ENCODE results near the gene ASPM. TPM values are rescaled to one million over a fixed set of nuclear protein-coding genes. Genes with fewer than 3 reads are reported as not detected.

ASPM gene
- total and polyA plus RNA-seq, 2 of the 8 experiments (the other 6 are each of a cell fraction or from before 2014, with no cell fraction given), result 5.1 to 50.3 TPM

DNA sequence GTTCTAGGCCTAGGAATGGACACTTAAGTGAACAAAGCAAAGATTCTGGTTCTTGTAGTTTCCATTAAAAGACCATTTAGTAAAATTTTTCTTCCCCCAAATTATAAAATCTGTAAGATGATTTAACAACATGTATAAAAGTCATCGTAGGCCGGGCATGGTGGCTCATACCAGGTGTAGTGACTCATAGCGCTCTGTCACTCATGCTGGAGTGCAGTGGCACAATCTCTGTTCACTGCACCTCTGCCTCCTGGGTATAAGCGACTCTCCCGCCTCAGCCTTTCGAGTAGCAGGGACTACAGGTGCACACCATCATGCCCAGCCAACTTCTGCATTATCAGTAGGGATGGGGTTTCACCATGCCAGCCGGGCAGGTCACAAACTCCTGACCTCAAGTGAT lies 9.1 kb downstream of the ASPM start:
- Histone ChIP-seq H3K23me2 (ENCODE audit: low read depth, low read length) (no peaks in the 10 kb centered on the region), H3K4ac (replicated peaks; ENCODE audit: insufficient read length, low read depth, low read length) (no peak overlapping the region), H2BK120ac (replicated peaks; ENCODE audit: low read depth, low read length) (no peak overlapping the region), H2AK5ac (ENCODE audit: low read depth, low read length) (no peak overlapping the region), H4K8ac (ENCODE audit: extremely low read depth, insufficient read depth, low read length) (no peak overlapping the region), H3K4me2 (ENCODE audit: insufficient read depth in 1 of 2, low read depth in 2 of 2, low read length in 2 of 2) (no peak overlapping the region), H2BK20ac (ENCODE audit: low read length) (no peak overlapping the region), H3K4me3 (ENCODE audit: extremely low read depth in 1 of 4, insufficient read depth in 2 of 4, low read depth in 3 of 4, low read length in 4 of 4) (no peak overlapping the region), H3K23ac (ENCODE audit: insufficient read length) (no peak overlapping the region), H4K5ac (ENCODE audit: insufficient read length, low read depth, low read length) (no peak overlapping the region), H4K20me1 (replicated peaks in 1 of 2; ENCODE audit: control insufficient read depth in 1 of 2, insufficient read depth in 2 of 2, low read length in 2 of 2) (no peaks in the 10 kb centered on the region), H3K79me2 (ENCODE audit: control insufficient read depth in 1 of 2, insufficient read depth in 2 of 2, low read length in 2 of 2) (peaks cover 0 to 26% of the 10 kb centered on the region in 2 experiments; a peak in 2 of 4 replicates), H3K79me1 (ENCODE audit: low read depth, low read length) (no peaks in the 10 kb centered on the region), H2BK15ac (ENCODE audit: low read length) (no peak overlapping the region), H3K27ac (ENCODE audit: low read depth, low read length) (no peak overlapping the region), H3K14ac (ENCODE audit: insufficient read length) (no peak overlapping the region), H3K4me1 (replicated peaks in 1 of 4; ENCODE audit: control insufficient read depth in 3 of 4, insufficient read depth in 4 of 4, low read length in 3 of 4) (no peaks in the 10 kb centered on the region), H3K56ac (replicated peaks; ENCODE audit: insufficient read length, low read depth, low read length) (no peak overlapping the region), H3K9me3 (ENCODE audit: insufficient read depth in 2 of 2, low read depth in 1 of 2, low read length in 1 of 2) (no peaks in the 10 kb centered on the region), H2AFZ (ENCODE audit: low read length) (no peak overlapping the region), H3K36me3 (ENCODE audit: control insufficient read depth in 2 of 4, insufficient read depth in 4 of 4, low read length in 3 of 4) (peaks cover 0 to 62% (median 8%) of the 10 kb centered on the region in 4 experiments; a peak in 6 of 8 replicates), H2BK12ac (ENCODE audit: low read depth, low read length) (no peak overlapping the region), H3K27me3 (replicated peaks in 1 of 4; ENCODE audit: control insufficient read depth in 3 of 4, extremely low read depth in 1 of 4, insufficient read depth in 3 of 4, low read length in 3 of 4) (peaks cover 0 to 1% (median 0%) of the 10 kb centered on the region in 4 experiments; a peak in 1 of 7 replicates), H3K18ac (ENCODE audit: extremely low read depth, low read length) (no peak overlapping the region), H4K91ac (replicated peaks; ENCODE audit: insufficient read length, low read length) (no peak overlapping the region), H3K9ac (replicated peaks in 1 of 4; ENCODE audit: extremely low read depth in 1 of 4, low read depth in 3 of 4, low read length in 3 of 4) (no peak overlapping the region), H2BK5ac (ENCODE audit: low read depth, low read length) (no peak overlapping the region)
- ChIA-PET CTCF (ENCODE audit: partially characterized antibody) (no interaction called here), POLR2A (ENCODE audit: partially characterized antibody) (no interaction called here)
- FAIRE-seq (no peak), DNase-seq (ENCODE audit: low read depth in 1 of 2, low spot score in 2 of 2) (no peak)
- WGBS, 2 experiments (ENCODE audit: extremely low coverage in 1 of 2, insufficient coverage in 1 of 2, insufficient read length in 1 of 2, insufficient replicate concordance in 2 of 2, low coverage in 1 of 2, low lambda C conversion rate in 2 of 2, missing lambda C conversion rate in 1 of 2), result 78% methylated on average over 7 of the region's 7 CpGs; no CpG with 5 or more reads in 1 of the 2 experiments
- no peak for TF ChIP-seq CREB1 (IDR thresholded peaks at IDR 0.05)
- TF ChIP-seq SAP30 (IDR thresholded peaks at IDR 0.05; ENCODE audit: insufficient read depth, insufficient replicate concordance, low read length), result no peak
- TF ChIP-seq, protein P1, sequence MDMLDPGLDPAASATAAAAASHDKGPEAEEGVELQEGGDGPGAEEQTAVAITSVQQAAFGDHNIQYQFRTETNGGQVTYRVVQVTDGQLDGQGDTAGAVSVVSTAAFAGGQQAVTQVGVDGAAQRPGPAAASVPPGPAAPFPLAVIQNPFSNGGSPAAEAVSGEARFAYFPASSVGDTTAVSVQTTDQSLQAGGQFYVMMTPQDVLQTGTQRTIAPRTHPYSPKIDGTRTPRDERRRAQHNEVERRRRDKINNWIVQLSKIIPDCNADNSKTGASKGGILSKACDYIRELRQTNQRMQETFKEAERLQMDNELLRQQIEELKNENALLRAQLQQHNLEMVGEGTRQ (IDR thresholded peaks at IDR 0.05; ENCODE audit: low read length), result no peak
- TF ChIP-seq POLR2AphosphoS5 (IDR thresholded peaks at IDR 0.05; ENCODE audit: low read depth, low read length), result no peak
- no peak for TF ChIP-seq YY1 (IDR thresholded peaks at IDR 0.05; ENCODE audit: low read depth, low read length)
- TF ChIP-seq, protein P2, sequence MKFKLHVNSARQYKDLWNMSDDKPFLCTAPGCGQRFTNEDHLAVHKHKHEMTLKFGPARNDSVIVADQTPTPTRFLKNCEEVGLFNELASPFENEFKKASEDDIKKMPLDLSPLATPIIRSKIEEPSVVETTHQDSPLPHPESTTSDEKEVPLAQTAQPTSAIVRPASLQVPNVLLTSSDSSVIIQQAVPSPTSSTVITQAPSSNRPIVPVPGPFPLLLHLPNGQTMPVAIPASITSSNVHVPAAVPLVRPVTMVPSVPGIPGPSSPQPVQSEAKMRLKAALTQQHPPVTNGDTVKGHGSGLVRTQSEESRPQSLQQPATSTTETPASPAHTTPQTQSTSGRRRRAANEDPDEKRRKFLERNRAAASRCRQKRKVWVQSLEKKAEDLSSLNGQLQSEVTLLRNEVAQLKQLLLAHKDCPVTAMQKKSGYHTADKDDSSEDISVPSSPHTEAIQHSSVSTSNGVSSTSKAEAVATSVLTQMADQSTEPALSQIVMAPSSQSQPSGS (IDR thresholded peaks at IDR 0.05; ENCODE audit: low read length), result no peak
- no peak for TF ChIP-seq PHF8 (conservative IDR thresholded peaks at IDR 0.05; ENCODE audit: low read depth, low read length)
- TF ChIP-seq EGR1 (IDR thresholded peaks at IDR 0.05; ENCODE audit: borderline replicate concordance, low read depth, low read length), result no peak
- no peak for TF ChIP-seq SRF (IDR thresholded peaks at IDR 0.05; ENCODE audit: low read depth, low read length)
- TF ChIP-seq E2F6 (IDR thresholded peaks at IDR 0.05), result no peak
- TF ChIP-seq RXRA (IDR thresholded peaks at IDR 0.05; ENCODE audit: insufficient read depth, low read depth, low read length), result no peak

Measured in H1 (cell line).